Measurements from ENCODE around the gene ZNF582.

The ZNF582 gene

DNA sequence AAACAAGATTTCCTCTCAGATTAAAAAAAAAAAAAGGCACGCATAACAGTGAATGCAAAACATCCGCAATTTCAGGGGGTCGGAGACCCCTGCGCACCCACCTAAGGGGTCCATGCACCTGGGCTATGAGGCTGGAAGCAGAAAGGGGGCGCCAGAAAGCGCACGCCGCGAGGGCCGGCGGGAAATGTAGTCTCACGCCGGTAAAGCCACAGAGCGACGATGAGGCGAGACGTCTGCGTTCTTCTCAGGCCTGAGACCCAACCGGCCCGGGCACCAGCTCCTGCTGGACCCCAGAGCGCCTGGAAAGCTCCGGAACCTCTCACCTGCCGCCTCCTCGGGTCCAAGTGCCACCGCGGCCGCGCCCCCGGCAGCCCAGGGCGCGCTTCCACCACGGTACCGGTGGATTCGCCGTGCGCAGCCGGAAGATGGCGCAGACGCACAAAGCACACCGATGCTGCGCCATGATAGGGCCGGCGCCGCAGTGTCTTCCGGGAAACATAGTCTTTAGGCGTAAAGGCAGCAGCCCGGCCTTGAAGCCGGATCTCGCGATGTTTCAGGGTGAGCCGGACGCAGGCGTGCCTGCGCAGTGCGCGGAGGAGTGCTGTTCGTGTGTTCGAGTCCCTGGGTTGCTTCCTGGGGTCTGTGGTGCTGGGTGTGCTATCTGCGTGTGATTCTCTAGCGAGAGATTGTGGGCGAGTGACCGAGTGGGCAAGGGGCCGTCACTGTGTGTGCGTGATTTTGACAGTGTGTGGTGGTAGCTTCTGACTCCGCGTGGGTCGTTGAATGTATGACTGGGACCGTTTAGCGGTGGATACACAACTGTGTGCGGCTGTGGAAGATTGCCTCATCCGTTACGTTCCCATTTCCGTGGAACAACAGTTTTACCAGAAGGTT lies at the start of gene ZNF582:
Gene ZNF582, minus strand, starts transcription at position 416 of the 894 bp plus-strand sequence. CDS start 1,782 bp downstream, outside the sequence.
- DNase-seq, result peak; percentile 99

DNA sequence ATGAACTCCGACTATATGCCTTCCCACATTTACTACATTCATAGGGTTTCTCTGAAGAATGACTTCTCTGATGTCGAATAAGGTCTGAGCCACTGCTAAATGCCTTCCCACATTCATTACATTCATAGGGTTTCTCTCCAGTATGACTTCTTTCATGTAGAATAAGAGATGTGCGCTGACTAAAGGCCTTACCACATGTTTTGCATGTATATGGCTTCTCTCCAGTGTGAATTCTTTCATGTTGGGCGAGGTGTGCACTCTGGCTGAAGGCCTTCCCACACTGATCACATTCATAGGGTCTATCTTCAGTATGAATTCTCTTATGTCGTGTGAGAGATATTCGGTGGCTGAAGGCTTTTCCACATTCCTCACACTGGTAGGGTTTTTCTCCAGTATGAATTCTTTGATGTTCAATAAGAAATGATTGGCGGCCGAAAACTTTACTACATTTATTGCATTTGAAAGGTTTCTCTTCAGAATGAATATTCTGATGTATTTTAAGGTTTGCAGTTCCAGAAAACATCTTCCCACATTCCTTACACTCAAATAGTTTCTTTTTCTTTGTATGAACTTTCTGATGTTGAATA lies 48.0 kb upstream of the ZNF582 start:
- DNase-seq, result no peak

DNA sequence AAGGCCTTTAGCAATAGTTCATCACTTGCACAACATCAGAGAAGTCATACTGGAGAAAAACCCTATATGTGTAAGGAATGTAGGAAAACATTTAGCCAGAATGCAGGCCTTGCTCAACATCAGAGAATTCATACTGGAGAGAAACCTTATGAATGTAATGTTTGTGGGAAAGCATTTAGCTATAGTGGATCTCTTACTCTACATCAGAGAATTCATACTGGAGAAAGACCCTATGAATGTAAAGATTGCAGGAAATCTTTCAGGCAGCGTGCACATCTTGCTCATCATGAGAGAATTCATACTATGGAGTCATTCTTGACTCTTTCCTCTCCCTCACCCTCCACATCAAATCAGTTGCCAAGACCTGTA lies 30.6 kb upstream of the ZNF582 start:
- DNase-seq, result no peak

DNA sequence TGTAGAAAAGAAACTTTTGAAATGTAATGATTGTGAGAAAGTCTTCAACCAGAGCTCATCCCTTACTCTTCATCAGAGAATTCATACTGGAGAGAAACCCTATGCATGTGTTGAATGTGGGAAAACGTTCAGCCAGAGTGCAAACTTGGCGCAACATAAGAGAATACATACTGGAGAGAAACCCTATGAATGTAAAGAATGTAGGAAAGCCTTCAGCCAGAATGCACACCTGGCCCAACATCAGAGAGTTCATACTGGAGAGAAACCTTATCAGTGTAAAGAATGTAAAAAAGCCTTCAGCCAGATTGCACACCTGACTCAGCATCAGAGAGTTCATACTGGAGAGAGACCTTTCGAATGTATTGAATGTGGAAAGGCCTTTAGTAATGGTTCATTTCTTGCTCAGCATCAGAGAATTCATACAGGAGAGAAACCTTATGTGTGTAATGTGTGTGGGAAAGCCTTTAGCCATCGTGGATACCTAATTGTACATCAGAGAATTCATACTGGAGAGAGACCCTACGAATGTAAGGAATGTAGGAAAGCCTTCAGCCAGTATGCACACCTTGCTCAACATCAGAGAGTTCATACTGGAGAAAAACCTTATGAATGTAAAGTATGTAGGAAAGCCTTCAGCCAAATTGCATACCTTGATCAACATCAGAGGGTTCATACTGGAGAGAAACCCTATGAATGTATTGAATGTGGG lies 30.1 kb upstream of the ZNF582 start:
- no peak for DNase-seq

DNA sequence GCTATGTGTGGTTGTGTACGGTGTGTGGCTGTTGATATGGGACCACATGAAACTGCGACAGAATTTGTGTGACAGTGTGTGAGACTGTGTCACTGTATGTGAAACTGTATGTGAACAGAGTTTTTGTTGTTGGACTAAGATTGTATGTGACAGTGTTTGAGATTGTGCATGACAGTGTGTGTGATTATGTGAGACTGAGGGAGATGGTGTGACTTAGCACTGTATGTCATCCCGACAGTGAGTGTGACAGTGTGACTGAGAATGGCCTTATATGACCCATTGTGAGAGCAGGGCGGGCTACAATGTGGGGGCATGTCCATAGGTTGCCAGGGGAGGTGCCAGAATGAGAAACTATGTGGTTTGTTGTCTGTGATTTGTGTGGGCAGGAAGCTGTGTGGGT lies 11.7 kb upstream of the ZNF582 start:
- no peak for DNase-seq

DNA sequence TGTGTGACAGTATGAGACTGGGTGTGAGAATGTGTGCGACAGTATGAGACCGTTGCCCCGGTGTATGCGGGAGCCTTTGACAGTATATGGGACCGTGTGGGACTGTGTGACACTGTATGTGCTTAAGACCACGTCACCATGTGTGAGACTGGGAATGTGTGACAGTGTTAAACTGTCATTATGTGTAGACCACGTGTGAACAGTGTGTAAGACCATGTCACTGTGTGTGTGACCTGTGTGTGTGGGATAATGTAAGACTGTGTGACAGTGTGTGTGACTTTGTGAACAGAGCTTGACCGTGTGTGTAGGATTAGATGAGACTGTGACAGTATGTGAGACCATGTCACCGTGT lies 11.3 kb upstream of the ZNF582 start:
- no peak for DNase-seq

DNA sequence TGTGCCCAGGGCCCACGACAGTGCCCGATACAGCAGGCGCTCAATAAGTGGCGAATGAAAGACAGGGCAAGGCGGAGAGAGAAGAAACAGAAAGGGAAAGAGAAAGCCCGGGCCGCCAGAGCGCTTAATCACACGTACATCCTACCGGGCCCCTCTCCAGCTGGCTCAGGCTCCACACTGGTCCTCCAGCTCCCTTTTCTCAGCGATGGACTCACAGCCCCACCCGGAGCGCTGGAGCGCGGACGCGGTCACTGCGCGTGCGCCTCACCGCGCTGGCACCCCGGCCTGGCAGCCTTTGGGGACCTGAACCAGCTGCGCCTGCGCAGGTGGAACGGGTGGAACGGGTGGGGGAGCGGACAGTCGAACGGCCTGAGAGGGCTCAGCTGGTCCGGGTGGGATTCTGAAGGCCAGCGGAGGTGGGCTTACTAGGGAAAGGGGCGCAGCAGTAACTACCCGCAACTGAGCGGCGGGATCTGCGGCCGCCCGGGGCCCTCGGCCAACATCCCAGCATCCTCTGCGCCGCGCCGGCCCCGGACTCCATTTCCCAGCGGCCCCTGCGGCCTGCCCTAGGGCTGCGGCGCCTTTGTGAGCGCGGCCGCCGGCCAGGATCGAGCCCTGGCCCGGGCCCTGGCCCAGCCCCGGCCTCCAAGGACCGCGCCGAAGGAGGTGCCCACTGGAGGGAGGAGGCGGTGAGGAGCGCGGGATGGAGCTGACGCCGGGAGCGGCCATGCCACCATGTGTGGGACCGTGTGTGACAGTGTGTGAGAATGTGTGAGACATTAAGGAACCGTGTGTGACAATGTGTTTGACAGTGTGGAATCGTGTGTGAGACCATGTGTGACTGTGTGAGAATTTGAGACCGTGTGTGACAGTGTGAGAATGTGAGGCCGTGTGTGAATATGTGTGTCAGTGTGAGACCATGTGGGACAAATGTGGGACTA lies 10.7 kb upstream of the ZNF582 start, which contains the start of gene ZNF583:
Gene ZNF583, plus strand, starts transcription at position 569 of the 941 bp plus-strand sequence. CDS start 2,783 bp downstream, outside the sequence.
- DNase-seq, result peak; percentile 97

DNA sequence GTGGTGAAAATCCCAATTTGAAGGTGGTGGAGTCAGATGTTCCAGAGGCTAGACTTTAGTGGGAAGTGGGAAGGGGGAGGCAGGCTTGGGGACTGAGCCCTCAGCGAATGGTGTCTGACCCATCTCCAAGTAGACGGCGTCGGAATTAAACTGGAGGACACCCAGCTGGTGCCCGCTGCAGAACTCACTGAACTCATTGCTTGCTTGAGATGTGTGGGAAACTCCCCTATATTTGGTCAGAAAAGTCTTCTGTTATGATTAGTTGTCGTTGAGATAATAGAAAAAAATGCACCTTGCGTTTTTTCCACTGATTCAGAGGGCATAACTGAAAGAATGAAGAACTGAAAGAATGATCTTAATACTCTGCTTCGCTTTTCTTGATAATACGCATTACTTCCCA lies 9.9 kb upstream of the ZNF582 start:
- DNase-seq, result no peak

DNA sequence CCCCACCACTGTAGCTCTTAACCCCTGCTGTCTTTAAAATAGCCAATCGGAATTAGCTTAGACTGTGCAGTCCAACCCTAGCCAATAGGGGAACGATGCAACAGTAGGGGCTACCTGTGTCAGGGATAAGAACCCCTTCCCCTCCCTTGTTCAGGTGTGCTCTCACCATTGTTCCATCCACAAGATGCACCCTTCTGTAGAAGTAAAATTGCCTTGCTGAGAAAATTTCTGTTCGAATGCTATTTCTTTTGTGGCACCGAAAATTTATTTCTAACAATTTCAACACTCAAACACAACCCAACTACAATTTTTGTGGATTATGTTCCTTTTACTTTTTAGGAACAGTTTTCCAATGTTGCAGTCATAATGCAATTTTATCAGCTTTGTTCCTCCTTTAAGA lies 7.2 kb upstream of the ZNF582 start:
- no peak for DNase-seq

DNA sequence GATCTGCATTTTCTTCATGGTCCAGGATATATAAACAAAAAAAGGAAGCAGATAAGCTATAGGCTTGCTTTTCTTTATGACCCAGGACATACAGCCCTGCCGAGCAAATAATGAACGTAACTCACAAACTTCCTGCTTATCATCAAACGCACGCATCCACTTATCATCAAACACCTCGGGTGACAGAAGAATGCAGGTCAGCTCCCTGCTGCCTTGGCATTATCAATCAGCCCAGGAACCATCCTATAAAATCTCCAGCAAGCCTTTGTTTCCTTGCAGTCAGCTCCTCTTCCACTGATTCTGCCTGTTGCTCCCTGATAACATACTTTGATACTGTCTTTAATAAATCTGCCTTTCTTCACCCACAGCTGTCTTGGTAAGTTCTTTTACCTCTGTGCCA lies 5.5 kb upstream of the ZNF582 start:
- no peak for DNase-seq

DNA sequence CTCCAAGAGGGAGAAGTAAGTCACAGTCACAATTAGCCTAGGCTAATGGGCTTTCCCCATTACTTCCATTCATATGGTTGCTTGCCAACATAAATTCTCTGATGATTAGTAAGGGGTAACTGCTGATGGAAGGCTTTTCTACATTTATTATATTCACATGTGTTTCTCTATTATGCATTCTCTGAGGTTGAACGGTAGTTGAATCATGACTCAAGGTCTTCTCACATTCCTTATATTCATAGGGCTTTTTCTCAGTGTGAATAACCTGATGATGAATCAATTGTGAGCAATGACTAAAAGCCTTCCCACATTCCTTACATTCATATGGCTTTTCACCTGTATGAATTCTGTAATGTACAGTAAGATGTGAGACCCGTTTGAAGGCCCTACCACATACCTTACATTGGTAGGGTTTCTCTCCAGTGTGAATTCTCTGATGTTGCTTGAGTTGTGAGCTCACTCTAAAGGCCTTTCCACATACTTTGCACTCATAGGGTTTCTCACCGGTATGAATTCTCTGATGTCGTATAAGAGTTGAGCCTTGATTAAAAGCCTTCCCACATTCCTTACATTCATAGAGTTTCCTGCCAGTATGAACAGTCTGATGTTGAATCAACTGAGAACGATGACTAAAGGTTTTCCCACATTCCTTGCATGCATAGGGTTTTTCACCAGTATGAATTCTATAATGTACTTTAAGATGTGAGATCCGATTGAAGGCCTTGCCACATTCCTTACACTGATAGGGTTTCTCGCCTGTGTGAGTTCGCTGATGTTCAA lies 9.3 kb downstream of the ZNF582 start:
- no peak for DNase-seq

DNA sequence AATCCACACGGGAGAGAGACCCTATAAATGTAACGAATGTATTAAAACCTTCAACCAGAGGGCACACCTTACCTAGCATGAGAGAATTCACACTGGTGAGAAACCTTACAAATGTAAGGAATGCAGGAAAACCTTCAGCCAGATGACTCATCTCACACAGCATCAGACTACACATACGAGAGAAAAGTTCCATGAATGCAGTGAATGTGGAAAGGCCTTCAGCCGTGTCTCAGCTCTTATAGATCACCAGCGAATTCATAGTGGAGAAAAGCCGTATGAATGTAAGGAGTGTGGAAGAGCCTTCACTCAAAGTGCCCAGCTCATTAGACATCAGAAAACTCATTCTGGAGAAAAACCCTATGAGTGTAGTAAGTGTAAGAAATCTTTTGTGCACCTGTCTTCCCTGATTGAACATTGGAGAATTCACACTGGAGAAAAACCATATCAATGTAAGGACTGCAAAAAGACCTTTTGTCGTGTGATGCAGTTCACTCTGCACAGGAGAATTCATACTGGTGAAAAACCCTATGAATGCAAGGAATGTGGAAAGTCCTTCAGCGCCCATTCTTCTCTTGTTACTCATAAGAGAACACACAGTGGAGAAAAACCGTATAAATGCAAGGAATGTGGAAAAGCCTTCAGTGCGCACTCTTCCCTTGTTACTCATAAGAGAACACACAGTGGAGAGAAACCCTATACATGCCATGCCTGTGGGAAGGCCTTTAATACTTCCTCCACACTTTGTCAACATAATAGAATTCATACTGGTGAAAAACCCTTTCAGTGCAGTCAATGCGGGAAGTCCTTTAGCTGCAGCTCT lies 16.0 kb downstream of the ZNF582 start:
- no peak for DNase-seq

DNA sequence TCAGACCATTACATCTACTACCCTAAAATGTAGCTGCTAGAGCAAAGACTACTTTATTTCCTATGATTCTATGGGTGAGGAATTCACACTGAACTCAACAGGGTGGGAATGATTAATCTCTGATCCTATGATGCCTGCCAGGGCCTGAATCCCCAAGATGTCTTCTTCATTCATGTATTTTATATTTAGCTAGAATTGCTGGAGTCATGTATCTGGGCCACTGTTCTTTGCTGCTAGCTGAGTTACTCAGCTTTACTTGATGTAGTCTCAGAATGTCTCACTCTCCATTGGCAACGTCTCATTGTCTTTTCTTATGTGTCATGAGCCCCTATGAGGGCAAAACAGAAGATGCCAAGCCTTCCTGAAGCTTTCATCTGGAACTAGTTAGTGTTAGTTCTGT lies 21.1 kb downstream of the ZNF582 start:
- no peak for DNase-seq

DNA sequence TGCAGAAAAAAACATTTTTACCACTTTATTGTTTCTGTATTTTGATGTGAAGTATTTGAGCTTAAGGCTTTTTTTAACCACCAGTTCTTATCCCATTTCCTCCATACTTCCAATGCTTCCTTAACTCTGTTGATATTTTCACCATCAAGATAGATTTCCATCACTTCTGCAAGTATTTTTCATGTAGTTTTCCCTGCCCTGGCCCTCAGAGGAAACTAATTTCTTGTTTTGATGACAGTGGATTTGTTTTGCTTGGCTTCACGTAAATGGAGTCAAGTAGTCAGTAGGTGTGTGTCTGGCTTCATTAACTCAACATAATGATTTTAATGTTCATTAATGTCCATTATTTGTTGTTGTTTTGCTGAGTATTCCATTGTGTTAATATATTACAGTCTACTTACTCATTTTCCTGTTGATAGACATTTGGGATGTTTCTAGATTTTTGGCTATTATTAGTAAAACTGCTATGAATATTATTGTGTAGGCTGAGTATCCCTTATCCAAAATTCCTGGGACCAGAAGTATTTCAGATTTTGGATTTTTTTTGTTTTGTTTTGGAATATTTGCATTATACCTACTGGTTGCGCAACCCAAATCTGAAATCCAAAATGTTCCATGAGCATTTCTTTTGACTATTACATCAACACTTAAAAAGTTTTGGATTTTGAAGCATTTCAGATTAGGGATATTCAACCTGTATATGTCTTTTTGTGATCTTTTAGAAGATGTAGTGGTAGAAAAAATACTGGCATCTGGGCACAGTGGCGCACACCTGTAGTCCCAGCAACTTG lies 23.3 kb downstream of the ZNF582 start:
- no peak for DNase-seq

DNA sequence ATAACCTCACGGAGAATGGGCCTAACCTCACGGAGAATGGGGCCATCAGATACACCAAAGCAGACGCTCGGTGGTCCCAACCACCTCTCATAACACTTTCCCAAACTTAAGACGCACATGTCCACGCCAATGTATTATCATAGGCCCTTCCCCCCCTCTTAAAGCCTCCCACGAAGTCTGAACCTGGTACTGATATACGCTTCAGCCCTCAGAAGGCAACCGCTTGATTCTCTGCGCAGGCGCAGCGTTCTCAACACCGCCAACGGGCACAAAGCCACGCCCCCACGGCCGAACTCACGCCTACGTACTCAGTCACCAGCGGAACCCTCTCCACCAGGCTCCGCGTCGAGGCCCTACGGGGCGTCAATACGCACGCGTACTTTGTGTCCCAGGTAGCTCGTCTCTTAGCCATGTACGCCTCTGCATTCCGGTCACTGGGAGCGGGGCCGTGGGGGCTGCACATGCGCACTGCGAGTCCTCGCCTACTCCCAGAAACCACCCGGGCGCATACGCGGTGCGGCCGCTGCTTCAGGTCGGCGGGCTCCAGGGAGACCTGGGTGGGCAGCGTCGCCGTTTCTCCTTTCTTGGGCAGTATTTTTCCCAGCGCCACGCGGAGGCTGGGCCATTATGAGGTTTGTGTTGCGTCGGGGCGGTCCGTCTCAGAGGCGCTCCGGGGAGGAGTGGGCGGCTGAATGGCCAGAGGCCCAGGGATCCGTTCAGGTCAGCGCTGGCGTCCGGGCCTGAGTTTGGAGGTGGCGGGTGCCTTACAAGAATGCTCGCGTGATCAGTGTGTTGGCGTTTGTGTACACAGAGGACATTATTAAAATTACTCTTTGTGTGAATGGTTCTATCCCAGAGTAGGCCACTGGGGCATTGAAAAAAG lies 25.3 kb downstream of the ZNF582 start:
- DNase-seq, result peak; percentile 99

DNA sequence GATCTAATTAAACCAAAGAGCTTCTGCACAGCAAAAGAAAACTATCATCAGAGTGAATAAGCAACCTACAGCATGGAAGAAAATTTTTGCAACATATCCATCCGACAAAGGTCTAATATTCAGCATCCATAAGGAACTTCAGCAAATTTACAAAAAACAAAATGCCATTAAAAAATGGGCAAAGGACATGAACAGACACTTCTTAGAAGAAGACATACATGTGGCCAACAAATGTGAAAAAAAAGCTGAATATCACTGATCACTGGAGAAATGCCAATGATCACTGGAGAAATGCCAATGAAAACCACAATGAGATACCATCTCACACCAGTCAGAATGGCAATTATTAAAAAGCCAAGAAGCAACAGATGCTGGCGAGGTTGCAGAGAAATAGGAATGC lies 32.5 kb downstream of the ZNF582 start:
- no peak for DNase-seq

DNA sequence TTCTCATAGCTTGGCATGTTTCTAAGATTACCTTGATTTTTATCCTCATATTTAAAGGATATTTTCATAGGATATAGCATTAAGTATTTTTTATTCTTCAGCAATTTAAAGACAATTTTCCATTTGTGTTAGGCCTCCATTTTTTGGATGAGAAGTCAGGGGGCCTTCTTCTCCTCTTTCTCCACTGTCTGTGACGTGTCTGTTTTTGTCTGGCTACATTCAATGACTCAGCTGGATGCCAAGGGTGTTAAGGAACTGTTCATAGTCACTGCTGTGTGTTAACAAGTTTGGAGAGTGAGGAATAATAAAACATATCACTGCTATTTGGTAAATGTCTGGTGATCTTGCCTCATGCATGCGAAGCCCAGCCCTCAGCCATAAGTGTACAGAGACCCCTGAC lies 36.4 kb downstream of the ZNF582 start:
- DNase-seq, result no peak

DNA sequence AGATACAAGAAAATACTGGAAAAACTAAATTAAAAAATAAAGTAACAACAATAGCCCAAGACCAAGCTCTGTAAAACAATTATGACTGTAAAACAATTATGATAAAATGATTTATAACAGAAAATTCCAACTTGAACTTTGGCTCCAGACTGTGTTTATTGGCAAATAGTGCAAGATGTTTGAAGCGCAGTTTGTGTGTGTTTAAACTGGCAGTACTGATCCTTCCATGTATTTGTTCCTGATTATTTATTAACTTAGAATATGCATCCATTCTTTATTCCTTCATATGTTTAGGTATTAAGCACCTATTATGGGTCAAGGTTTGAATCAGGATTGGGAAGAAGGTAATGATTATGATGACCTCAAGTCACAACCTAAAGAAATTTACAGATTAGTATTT lies 37.8 kb downstream of the ZNF582 start:
- DNase-seq, result no peak

DNA sequence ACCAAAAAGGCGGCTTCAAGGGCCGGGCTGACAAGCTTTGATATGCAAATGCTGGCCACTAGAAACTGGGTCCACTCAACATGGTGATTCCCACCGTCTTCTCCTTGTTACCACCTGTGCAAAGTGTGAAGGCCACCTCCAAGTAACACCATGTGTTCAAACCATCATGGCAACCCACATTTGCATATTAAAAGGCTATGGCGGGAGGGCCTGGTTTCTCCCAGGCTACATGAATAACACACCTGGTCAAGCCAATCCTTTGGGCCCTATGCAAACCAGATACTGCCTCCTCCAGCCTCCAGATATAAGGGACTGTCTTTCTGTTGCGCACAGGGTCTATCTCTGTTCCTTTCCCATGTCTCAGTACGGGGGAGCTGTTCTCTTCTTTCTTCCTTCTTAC lies 42.1 kb downstream of the ZNF582 start:
- DNase-seq, result no peak

Data from eye (tissue), 1 donor.